C4-2B (cell line): ENCODE measurements around the gene MFAP2.

Source experiments
- ZFX ChIP-seq: fragments of 450-650 bp; IDR thresholded peaks from 2 replicates; pipeline ENCODE4 v1.6.1; 2017
- TF ChIP-seq, protein P1 (sequence below): fragments of 450-650 bp; conservative IDR thresholded peaks from 2 replicates; pipeline ENCODE4 v1.5.1; 2017; ENCODE audit warnings: mild to moderate bottlenecking

DNA sequence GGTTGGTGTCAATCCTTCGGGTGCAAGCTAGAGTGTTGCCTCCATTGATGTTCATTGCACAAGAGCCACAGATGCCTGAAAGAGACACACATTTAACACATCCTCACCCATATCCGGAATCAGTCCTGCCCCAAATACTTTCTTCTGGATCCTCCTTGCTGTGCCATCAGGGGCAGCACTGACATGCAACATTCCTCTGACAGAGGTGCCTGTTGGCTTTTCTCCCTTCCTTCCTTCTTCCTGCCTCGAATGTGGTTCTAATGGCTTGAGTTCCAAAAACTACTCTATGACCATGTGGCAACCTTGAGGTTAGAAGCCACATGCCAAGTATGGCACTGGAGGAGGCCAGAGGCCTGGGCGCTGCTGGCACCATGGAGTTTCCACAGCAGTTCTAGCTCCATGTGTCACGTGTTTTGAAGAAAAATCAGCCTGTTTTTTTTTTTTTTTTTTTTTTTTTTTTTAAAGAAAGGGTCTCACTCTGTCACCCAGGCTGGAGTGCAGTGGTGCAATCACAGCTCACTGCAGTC lies 48.3 kb upstream of the MFAP2 start:
- TF ChIP-seq, protein P1, sequence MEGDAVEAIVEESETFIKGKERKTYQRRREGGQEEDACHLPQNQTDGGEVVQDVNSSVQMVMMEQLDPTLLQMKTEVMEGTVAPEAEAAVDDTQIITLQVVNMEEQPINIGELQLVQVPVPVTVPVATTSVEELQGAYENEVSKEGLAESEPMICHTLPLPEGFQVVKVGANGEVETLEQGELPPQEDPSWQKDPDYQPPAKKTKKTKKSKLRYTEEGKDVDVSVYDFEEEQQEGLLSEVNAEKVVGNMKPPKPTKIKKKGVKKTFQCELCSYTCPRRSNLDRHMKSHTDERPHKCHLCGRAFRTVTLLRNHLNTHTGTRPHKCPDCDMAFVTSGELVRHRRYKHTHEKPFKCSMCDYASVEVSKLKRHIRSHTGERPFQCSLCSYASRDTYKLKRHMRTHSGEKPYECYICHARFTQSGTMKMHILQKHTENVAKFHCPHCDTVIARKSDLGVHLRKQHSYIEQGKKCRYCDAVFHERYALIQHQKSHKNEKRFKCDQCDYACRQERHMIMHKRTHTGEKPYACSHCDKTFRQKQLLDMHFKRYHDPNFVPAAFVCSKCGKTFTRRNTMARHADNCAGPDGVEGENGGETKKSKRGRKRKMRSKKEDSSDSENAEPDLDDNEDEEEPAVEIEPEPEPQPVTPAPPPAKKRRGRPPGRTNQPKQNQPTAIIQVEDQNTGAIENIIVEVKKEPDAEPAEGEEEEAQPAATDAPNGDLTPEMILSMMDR = no peak
- TF ChIP-seq ZFX = no peak
